Germinal center (tissue), 1 donor: ENCODE data around the gene SNED1.

ENCODE experiments used
- DNase-seq: peaks from one replicate; pipeline ENCODE4 v3.0.0; 2012; ENCODE audit warnings: mixed read lengths, low spot score

Gene SNED1

GRCh38 chr2:240997856-240998705, at the start of gene SNED1:
Gene SNED1 (plus strand): TSS chr2:240998618. CDS start chr2:240998838, 220 bp downstream.
- DNase-seq: peak; percentile 82

DNA sequence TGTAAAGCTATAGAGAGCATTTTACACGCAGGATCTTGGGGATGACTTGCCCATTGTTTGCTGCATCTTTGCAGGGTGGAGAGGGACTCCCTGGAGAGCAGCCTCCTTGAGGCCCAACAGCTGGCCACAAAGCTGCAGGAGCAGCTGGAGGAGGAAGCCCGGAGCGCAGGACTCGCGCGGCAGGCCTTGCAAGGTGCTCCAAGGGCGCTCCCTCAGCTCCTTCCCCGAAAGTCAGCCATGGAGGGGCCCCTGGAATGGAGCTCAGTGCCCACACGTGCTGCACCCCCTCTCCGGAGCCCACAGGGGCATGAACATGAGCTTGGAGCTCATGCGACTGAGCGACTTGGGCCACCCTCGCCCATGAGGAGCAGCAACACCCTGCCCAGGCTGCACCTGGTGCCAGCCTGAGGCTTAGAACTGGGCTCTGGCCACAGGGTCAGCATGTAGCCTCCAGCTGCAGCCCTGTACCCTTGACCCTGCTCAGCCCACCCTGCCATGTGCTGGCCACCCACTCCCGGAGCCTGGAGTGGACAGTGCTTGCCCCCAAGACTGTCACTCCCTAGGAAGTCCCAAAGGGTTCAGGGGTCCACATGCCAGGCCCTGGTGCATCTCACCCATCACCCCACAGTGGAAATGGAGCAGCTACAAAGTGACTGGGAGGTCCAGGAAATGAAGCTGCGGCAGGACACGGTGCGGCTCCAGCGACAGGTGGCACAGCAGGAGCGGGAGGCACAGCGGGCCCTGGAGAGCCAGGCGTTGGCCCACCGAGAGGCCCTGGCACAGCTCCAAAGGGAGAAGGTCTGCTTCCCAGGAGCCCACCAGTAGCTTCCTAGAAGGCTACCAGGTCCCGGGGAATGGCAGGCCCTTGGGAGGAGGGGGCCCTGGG, 49.3 kb upstream of the SNED1 start:
- no peak for DNase-seq

DNA sequence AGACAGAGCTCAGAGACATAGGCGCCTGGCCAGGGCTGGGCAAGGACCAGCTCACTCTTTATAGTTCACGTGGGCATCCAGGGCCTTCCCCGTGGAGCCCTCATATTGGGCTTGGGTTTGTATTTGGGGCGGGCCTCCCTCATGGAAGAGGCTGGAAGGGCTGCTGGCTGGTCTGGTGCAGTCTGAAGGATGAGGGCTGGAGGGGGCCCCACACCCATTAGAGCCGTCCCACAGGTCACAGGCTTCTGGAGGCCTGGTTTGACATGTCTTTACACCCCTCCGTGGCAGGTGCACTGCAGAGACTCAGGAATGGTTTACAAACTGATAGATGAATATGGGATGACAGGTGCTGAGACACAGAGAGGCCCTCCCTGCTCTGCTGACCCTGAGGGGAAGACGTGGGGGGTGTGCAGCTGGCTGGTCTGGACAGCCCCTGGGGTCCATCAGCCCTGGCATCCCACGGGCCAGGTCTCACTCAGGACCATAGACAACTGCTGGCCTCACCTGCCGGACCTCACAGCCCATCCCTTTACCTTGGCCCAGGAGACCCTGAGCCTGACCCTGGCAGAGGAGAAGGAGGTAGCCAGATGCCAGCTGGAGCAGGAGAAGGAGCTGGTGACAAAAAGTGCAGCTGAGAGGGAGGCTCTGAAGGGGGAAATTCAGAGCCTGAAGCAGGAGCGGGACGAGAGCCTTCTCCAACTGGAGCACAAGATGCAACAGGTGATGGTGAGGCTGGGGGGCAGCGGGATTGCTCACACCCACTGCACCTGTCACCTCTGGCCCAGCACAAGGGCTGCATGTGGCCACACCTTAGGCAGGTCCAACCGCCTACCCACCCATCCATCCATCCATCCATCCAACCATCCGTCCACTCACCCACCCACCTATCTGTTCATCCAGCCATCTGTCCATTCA, 48.4 kb upstream of the SNED1 start:
- no peak for DNase-seq

DNA sequence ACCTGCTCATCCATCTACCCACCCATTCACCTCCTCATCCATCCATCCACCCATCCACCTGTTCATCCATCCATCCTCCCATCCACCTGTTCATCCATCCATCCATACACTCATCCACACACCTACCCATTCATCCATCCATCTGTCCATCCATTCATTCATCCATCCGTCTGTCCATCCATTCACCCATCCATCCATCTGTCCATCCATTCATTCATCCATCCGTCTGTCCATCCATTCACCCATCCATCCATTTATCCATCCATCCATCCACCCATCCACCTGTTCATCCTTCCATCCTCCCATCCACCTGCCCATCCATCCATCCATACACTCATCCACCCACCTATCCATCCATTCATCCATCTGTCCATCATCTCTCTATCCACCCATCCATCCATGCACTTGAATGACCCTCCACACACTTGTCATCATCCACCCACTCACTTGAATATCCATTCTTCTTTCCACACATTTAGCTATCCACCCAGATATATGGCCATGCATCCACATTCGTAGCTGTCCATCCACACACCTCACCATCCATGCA, 47.3 kb upstream of the SNED1 start:
- no peak for DNase-seq

- no peak for DNase-seq
Observed at GRCh38 chr2:240952496-240953246, 45.7 kb upstream of the SNED1 start.

DNA sequence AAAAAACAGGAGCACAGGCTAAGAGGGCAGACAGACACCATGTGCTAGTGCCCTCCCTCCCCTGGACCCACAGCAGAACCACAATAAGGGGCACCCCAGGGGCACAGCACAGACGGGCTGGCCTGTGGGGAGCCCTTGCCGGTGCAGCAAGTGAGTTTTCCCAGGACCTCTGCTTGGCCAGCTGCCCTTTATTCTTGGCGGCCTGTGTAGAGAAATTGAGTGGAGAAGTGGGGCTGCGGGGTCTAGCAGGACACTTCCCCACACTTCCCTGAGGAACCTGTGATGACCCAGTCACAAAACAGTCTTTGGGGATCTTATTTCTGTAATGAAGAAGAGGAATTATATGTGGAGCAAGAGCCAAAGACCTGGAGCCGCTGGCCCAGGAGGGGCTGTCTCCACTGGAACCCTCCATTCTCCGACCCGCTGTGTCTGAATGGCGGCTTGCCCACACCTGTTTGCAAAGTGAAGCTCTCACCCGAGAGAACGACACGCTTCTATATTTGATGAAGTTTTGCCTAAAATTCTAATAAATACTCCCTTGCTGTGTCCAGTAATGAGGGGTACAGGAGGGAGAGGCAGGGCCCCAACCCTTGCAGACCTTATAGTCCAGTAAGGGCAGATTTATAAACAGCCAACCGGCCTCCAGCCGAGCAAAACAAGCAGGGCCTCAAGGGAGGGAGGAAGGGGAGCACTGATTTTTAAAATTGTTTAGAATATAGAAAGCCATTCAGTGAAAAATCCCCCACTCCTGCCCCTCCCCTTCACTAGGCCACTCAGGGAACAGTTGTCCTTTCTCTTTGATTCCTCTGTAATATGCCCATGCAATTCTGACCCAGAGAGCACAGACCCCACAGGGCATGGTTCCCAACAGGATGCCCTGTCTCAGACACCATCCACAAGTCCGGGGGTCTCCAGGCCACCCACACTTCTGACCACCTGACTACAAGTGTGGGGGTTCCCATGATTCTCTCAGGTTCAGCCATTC, 44.7 kb upstream of the SNED1 start:
- no peak for DNase-seq

GRCh38 chr2:240954436-240955305, 43.7 kb upstream of the SNED1 start:
- DNase-seq: no peak

- no peak for DNase-seq
Observed at GRCh38 chr2:240955306-240956170, 42.9 kb upstream of the SNED1 start.

GRCh38 chr2:240956171-240956934, 42.1 kb upstream of the SNED1 start:
- no peak for DNase-seq

DNA sequence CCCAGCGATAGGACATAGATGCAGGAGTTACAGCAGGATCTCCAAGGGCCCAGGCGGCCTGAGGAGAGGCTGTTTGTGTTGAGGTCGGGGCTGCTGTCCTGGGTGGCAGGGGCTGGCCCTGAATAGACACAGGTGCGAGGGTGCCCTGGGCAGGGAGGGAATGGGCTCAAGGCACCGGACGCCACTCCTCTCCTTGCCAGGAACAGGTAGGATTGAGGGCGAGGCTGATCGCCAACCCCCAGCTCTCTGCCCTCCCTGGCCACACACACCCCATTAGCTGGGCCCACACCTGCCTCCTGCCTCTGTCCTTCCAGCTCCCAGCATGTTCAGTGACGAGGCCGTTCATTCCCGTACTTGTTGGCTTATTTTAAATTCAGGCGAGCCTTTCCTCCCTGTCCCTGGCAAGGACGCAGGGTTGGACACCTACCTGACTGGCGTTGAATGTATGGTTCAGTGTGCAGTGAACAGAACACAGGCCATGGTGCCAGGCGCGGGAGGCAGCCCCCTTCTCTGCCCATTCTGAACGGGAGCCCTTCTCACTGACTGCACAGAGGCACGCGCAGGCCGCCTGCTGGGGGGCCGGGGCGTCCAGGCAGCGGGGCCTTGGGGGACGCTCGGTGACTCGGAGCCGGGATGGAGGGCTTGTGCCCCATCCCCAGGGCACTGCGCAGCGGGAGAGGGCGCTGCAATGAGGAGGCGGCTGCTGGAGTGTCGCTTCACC, 41.3 kb upstream of the SNED1 start:
- no peak for DNase-seq

DNA sequence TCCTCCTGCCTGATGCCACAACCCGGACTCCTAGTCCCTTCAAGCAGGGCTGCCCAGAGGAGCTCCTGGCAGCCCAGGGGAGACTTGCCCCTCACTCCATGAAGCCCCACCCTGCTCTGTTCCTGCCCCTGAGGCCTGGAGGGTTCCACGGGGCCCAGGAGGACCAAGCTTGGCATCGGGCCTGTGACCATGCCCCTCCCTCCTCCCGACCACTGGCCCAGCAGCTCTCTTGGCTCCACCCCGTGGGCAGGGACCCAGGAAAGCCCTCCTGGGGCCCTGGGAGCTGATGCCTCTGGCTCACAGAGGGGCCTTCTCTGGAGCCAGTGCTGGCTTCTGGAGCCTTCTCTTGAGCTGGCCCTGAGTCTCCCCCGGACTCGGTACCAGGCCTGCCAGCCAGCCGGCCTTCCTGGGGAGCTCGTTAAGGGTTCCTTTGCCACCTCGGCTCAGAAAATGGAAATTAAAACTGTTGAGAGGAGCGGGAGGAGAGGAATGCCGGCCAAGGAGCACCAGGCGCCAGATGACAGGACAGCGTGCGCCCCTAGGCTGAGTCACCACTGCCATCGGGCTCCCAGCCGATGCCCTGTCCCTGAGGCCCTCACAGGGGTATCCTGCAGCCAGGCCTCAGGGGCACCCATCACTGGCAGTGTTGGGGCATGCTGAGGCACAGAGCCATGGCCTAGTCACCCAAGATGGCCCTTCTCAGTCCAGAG, 40.6 kb upstream of the SNED1 start:
- no peak for DNase-seq

DNA sequence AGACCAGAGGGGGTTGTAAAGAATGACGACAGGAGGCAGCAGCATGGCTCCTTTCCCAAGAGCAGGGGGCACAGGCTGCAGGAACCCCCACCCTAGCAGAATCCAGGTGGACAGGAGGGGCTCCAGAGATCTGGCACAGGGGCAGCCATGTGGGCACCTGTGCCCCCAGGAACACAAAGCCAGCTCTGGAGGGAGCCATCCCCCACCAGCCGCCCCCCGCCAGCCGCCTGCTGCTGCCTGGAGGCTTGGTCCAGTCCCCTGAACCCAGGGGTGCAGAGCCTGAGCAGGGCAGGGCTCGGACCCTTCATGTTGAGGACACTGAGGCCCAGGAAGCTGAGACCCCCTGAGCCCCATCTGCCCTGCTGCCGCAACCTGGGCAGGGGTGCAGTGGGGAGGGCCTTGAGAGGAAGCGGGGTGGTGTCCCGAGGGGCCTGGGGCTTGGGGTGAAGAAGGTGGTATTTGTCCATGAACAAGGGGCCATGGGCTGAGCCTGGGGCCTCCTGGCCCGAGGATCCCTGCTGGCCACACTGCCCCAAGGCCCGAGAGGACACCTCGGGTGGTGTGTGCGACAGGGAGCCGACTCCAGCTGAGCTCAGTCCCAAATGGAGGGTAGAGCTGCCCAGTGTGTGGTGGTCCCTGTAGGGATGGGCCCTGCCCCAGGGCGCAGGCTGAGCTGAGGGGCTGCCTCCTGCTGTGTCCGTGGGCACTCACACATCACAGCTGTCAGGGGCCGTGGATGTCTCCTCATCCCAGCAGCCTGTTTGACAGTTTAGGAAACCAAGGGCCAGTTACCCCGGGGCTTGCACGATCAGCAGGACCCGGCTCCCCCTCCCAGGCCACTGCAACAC, 39.8 kb upstream of the SNED1 start:
- DNase-seq: no peak

DNA sequence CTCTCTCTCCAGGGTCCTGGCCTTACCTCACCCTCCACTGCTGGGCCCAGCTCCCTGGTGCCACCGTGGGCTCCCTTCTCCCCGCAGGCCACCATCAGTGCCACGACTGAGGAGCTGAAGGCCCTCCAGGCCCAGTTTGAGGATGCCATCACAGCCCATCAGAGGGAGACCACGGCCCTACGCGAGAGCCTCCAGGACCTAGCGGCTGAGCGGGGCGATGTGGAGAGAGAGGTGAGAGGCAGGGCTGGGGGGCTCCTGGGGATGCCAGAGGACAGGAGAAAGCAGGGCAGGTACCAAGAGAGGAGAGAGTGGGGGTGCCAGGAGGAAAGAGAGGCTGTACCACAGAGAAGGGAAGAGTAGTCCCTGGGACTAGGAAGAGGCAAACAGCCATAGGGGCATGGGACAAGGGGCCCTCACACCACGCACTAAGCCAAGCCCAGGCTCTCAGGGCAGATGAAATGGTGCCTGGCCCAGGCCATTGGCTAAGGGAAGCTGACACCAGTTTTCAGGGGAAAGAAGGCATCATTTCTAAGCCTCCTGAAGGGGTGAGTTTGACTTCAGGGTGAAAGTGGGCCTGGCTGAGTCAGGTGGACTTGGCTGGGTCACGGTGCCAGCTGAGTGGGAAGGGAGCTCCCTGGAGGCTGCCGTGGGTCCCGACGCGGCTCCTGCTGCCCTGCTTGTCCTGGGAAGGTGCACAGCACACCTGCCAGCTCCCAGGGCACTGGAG, 39.0 kb upstream of the SNED1 start:
- DNase-seq: no peak

DNA sequence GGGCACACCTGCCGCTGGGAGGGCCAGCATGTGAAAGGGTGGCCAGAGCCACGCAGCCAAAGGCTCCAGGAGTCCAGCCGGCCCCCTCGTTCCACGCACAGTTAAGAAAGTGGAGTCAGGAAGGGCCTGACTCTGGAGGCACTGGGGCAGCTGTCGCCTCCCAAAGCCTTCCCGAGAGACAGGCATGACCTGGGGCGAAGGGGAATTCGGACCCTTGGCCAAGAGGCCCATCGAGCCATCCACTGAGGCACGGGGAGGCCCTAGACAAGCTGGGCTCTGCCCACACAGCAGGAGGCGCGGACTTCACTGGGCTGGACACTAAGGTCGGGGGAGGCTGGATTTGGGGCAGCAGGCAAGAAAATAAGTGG, 38.5 kb upstream of the SNED1 start:
- no peak for DNase-seq
